ENCODE results near the gene PRKAB2.

The PRKAB2 gene, protein sequence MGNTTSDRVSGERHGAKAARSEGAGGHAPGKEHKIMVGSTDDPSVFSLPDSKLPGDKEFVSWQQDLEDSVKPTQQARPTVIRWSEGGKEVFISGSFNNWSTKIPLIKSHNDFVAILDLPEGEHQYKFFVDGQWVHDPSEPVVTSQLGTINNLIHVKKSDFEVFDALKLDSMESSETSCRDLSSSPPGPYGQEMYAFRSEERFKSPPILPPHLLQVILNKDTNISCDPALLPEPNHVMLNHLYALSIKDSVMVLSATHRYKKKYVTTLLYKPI

DNA sequence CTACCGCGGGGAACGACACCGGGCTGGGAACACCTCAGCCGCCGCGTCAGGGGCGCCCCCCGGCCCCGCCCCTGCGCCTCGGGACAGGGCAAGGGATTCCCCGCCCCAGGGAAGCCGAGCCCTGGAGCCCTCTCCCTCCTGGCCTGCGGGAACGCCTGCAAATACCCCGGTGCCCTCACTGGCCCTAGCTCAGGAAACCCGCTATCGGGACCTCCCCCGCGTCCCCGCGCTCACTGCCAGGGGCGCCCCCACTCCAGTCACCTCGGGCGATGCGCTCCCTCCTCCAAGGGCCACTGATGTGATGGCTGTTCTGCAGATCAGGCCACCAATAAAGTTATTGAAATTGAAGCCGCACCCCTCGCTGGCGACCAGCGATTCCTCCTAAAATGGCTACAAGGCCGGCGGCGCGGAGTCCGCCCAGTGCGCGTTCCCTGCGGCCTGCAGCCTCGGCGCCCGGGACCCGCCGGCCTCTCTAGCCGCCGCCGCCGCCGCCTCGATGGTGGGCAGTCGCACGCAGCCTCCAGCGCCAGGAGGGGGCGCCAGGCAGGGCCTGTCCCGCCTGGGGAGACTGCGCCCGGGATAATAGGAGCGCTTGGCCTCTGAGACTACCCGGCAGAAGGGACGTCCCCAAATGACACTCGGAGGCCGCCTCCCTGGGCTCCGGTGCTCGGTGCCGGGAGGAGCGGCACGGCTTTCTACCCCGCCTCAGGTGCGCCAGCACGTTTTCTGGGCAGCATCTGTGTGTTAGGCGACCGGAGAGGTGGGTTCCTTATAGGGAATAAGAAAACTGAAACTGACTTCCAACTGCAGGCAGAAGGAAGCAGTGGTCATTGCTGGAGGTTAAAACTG is at the start of gene PRKAB2:
PRKAB2 (minus strand) TSS at position 303 of the 849 bp plus-strand sequence. CDS start 326 bp downstream, outside the sequence.
- Mint-ChIP-seq H3K4me3 (peak within 1 kb of the TSS; percentile 94), H3K9me3 (peaks cover 3% of the 10 kb centered on the region), H3K27me3 (no peaks in the 10 kb centered on the region)

DNA sequence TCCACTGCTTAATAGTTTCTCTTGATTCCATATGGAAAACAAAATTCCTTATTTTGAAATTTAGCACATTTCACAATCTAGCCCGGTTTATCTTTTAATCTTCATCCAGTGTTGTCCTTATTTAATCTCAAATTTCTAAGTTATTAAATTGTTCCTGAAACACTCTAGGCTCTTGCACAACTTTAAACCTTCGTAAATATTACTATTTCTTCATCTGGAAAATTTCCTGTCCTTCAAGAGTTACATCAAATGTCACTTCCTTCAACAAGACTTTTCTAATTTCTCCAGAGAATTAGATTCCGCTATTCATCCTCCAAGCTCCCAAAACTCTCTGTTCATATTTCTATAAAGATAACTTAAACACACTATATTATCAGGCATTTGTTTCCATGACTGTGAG is 46.3 kb upstream of the PRKAB2 start:
- Mint-ChIP-seq H3K27ac (no peak overlapping the region), H3K36me3 (ENCODE audit: low read depth) (no peaks in the 10 kb centered on the region), H3K4me1 (ENCODE audit: low read depth) (peaks cover 2% of the 10 kb centered on the region), H3K9me3 (no peaks in the 10 kb centered on the region), H3K4me3 (no peak overlapping the region), H3K27me3 (no peaks in the 10 kb centered on the region)
- no peak for DNase-seq

More for the DNA sequence above, at the start of gene PRKAB2:
- DNase-seq = peak; percentile 95
- Mint-ChIP-seq H3K27ac (peak within 1 kb of the TSS; percentile 96), H3K36me3 (ENCODE audit: low read depth) (peaks cover 33% of the 10 kb centered on the region), H3K4me1 (ENCODE audit: low read depth) (peaks cover 41% of the 10 kb centered on the region)

DNA sequence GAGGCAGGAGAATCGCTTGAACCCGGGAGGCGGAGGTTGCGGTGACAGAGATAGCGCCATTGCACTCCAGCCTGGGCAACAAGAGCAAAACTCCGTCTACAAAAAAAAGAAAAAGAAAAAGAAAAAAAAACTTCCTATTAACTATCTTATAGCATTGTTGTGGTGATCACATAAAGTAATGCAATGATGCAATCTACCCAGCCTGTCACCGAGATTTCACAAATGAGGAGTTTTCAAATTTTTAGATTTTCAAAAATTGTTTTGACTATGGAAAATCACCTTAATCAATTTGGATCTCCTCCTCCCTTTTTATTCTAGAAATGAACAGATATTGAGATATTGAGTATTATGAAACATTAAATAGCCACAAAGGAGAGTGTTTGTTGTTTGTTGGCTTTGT is 44.9 kb upstream of the PRKAB2 start:
- H3K36me3 Mint-ChIP-seq (ENCODE audit: low read depth) = no peaks in the 10 kb centered on the region
- DNase-seq = no peak
- H3K27me3 Mint-ChIP-seq = no peaks in the 10 kb centered on the region
- H3K4me3 Mint-ChIP-seq = no peak overlapping the region
- no peak overlapping the region for H3K27ac Mint-ChIP-seq
- no peaks in the 10 kb centered on the region for H3K9me3 Mint-ChIP-seq
- H3K4me1 Mint-ChIP-seq (ENCODE audit: low read depth) = peaks cover 1% of the 10 kb centered on the region

DNA sequence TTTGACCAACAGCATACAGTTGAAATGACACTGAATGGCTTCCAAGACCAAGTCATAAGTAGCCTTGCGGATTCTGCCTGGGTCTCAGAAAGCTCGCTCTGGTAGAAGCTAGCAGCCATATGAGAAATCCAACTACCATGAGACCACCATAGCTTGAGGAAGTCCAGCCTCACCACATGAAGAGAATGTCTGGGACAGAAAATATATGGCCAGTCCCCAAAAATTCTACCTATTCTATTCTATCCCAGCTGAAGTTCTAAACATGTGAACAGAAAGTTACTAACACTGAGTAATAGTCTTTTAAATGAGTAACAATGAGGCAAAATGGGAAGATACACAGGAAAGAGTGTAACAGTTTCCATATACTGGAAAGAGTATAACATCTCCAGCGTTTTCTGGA is 43.9 kb upstream of the PRKAB2 start:
- peaks cover 1% of the 10 kb centered on the region for H3K4me1 Mint-ChIP-seq (ENCODE audit: low read depth)
- H3K36me3 Mint-ChIP-seq (ENCODE audit: low read depth) = no peaks in the 10 kb centered on the region
- DNase-seq = no peak
- no peaks in the 10 kb centered on the region for H3K27me3 Mint-ChIP-seq
- no peak overlapping the region for H3K27ac Mint-ChIP-seq
- no peaks in the 10 kb centered on the region for H3K9me3 Mint-ChIP-seq
- H3K4me3 Mint-ChIP-seq = no peak overlapping the region

DNA sequence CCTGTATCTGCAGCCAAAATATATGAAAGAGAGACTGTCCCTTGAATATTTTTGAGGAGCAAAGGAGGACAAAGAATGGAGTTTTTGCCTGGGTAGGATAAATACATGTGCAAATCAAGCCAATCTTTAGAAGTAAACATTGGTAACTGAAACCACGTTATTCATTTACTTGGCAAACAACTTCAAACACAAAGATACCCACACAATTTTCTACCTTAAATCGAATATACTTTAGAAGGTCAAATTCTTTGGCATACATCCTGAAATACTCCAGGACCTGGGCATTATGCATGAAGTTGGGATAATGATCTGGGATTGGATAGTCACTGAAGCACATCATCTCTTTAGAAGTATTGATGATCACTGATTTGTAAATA is 43.3 kb upstream of the PRKAB2 start:
- Mint-ChIP-seq H3K27me3 (no peaks in the 10 kb centered on the region), H3K27ac (no peak overlapping the region), H3K9me3 (no peaks in the 10 kb centered on the region), H3K4me1 (ENCODE audit: low read depth) (peaks cover 1% of the 10 kb centered on the region), H3K4me3 (no peak overlapping the region), H3K36me3 (ENCODE audit: low read depth) (no peaks in the 10 kb centered on the region)
- no peak for DNase-seq

DNA sequence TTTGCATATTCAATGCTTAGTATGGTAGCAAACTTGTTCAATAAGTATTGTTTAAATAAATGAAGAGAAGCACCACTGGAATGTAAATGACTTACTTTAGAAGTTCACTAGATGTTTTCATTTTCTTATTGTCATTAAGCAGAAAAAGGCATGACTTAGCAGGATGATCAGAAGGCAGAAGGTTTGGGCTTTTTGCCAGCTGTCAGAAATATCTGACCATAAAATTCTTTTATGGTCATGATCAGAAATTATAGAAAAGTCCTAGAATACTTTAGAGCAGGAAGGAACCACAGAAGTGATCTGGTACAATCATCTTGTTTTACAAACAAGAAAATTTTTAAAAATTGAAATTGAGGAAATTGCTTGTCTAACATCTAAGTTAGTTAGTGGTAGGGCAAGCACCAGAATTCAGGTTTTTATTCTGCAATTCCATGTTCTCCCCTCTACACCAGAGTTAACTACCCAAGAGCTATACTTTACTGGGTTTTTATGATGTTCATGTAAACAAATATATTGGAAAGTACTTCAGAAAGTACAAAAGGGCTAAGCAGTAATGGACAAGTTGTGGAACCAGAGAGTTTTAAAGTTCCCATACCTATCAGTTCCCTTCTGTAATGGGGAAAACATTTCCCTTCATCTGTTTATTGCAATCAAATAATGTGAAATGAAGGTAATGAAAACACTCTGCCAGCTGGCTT is 42.7 kb upstream of the PRKAB2 start:
- Mint-ChIP-seq H3K36me3 (ENCODE audit: low read depth) (no peaks in the 10 kb centered on the region), H3K27me3 (no peaks in the 10 kb centered on the region), H3K9me3 (no peaks in the 10 kb centered on the region), H3K4me1 (ENCODE audit: low read depth) (peaks cover 1% of the 10 kb centered on the region), H3K4me3 (no peak overlapping the region), H3K27ac (no peak overlapping the region)
- DNase-seq = no peak

DNA sequence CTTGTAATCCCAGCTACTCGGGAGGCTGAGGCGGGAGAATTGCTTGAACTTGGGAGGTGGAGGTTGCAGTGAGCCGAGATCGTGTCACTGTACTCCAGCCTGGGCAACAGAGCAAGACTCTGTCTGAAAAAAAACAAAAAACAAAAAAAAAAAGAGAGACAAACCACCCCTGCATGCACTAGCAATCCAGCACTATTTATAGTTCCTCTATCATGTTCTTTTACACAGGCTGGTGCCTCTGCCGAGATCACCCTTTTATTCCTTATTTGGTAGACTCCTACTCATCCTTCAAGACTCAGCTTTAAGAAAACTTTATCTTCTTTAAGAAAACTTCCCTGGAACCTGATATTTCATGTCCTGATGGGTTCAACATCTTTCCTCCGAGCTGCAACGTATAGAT is 42.1 kb upstream of the PRKAB2 start:
- Mint-ChIP-seq H3K9me3 (no peaks in the 10 kb centered on the region), H3K4me1 (ENCODE audit: low read depth) (peaks cover 1% of the 10 kb centered on the region), H3K27ac (no peak overlapping the region), H3K4me3 (no peak overlapping the region), H3K27me3 (no peaks in the 10 kb centered on the region), H3K36me3 (ENCODE audit: low read depth) (no peaks in the 10 kb centered on the region)
- no peak for DNase-seq

DNA sequence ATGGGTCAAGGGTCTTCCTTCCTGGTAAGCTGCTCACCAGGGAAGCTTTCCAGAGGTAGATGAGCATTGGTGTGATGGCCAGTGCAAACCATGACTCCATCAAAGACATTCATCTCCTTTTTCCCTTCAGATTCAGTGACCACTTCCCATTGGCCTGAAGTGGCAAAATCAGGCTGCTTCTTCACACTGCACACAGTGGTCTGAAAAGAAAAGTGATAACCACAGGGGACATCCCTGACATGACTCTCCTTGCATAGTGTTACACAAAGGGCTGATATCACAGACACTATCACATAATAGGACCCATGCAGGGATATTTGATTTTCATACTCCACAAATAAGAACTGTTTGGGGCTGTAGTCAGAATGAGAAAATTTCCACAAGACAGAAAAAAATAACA is 41.0 kb upstream of the PRKAB2 start:
- Mint-ChIP-seq H3K27ac (no peak overlapping the region), H3K36me3 (ENCODE audit: low read depth) (no peaks in the 10 kb centered on the region), H3K27me3 (no peaks in the 10 kb centered on the region), H3K4me3 (no peak overlapping the region), H3K9me3 (no peaks in the 10 kb centered on the region), H3K4me1 (ENCODE audit: low read depth) (peaks cover 1% of the 10 kb centered on the region)
- DNase-seq = no peak

DNA sequence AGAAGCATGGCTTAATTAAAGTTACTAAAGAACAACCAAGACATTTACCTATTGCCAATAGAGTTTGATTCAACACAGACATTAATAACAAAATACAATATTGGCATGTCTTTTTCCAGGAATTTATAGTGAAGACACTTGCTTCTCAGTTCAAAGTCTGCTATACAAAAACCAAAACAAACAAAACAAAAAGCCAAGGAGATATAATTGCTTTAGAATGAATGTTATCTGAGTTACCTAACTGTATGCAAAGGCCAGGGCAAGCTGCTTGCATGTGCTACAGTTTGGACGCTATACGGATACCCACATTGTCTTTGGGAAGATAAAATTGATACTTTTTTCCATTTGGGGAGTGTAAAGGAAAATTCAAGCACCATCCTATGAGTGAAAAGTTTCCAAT is 39.3 kb upstream of the PRKAB2 start:
- no peaks in the 10 kb centered on the region for H3K27me3 Mint-ChIP-seq
- no peaks in the 10 kb centered on the region for H3K36me3 Mint-ChIP-seq (ENCODE audit: low read depth)
- peaks cover 1% of the 10 kb centered on the region for H3K4me1 Mint-ChIP-seq (ENCODE audit: low read depth)
- no peaks in the 10 kb centered on the region for H3K9me3 Mint-ChIP-seq
- no peak for DNase-seq
- H3K4me3 Mint-ChIP-seq = no peak overlapping the region
- H3K27ac Mint-ChIP-seq = no peak overlapping the region

DNA sequence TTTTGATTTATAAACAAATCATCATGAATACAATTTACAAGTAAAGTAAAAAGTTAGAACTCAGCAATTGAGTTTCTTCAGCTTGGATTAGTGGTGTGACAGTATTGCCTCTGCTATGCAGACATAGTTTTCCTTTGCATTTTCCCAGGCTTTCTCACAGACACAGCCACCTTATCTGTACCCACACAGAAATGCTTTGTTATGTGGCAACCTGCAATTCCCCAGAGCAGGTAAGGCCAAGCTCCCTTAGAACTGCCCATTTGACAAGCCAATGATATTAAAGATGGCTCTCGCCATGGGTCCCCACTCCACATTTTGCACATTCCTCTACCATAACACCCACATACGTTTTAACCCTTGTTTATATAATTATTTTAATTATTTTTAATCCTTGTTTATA is 38.7 kb upstream of the PRKAB2 start:
- no peaks in the 10 kb centered on the region for H3K36me3 Mint-ChIP-seq (ENCODE audit: low read depth)
- DNase-seq = no peak
- no peaks in the 10 kb centered on the region for H3K27me3 Mint-ChIP-seq

DNA sequence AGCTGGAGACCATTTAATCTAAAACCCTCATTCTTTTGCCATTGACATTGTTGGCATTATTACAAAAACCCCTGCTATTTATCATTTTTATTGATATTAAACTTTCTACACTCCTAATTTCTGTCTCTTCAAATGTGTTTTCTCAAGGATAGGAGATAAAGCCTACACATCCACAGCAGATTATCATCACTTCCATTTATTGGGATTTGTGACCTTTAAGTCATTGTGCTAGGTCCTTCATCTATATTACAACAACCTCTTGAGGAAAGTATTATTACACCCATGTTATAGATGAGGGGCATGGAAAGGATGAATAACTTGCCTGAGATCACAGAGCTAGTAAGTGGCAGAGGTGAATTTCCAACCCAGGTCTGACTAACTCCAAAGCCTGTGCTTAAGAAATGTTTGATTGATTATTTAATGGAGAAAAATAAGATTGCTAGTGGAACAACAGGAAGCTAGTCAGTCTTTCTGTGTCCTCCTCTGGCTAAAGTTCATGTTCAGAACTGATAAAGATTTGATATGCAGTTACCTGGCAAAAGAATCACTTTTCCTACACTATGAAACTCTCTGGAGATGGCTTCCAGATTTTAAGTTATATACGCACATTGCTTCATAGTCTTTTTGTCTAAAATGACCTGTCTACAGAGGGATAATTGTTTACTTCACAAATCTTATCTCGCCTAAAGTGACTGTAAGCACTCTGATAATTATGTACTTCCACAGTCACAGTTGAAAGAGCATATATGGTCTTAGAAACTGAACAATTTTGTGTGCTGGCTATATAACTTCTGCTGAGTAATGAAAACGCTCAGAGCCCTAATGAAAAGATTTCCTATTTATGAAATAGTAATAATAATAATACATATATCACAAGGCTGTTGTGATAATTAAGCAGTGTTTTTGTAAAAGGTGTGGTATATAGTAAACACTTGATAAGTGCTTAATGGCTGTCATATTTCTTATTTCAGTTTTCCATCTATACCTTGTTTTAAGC is 37.9 kb upstream of the PRKAB2 start:
- Mint-ChIP-seq H3K36me3 (ENCODE audit: low read depth) (no peaks in the 10 kb centered on the region), H3K4me3 (no peak overlapping the region), H3K9me3 (no peaks in the 10 kb centered on the region), H3K4me1 (ENCODE audit: low read depth) (no peaks in the 10 kb centered on the region), H3K27me3 (no peaks in the 10 kb centered on the region), H3K27ac (no peak overlapping the region)
- DNase-seq = no peak

More for the DNA sequence above, 38.7 kb upstream of the PRKAB2 start:
- H3K4me1 Mint-ChIP-seq (ENCODE audit: low read depth) = no peaks in the 10 kb centered on the region
- H3K27ac Mint-ChIP-seq = no peak overlapping the region
- H3K9me3 Mint-ChIP-seq = no peaks in the 10 kb centered on the region
- H3K4me3 Mint-ChIP-seq = no peak overlapping the region

DNA sequence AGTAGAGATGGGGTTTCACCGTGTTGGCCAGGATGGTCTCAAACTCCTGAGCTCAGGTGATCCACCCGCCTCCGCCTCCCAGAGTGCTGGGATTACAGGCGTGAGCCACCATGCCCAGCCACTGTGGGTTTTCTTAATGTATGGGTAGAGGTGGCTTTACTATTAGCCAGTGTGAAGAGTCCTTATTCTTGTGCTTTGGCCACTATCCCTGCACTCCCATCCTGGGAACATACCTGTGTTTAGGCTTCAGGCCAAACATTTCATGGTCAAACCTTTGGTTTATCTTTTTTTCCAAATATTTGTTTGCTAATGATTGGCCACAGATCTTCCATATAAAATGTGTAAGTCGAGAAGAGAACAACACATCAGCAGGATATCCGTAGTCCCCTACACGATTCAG is 36.3 kb upstream of the PRKAB2 start:
- no peaks in the 10 kb centered on the region for H3K9me3 Mint-ChIP-seq
- no peaks in the 10 kb centered on the region for H3K36me3 Mint-ChIP-seq (ENCODE audit: low read depth)

DNA sequence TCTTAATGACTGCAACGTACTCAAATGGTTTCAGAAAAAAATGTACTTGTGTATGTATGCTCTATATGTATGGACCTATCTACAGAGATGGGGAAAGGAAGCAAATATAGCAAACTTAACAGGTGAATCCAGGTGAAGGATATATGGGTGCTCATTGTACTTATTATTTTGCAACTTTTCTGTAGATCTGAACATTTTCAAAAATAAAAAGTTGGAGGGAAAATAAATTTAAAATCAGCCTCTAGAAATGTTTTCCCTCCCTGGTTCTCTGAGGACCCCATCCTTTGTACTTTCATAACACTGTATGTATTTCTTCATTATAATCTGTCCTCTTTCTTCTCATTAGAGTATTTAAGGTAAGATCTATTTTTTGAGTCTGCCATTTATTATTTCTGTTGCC is 34.9 kb upstream of the PRKAB2 start:
- no peaks in the 10 kb centered on the region for H3K9me3 Mint-ChIP-seq
- no peaks in the 10 kb centered on the region for H3K27me3 Mint-ChIP-seq
- no peak overlapping the region for H3K4me3 Mint-ChIP-seq
- H3K27ac Mint-ChIP-seq = no peak overlapping the region
- H3K36me3 Mint-ChIP-seq (ENCODE audit: low read depth) = no peaks in the 10 kb centered on the region
- no peaks in the 10 kb centered on the region for H3K4me1 Mint-ChIP-seq (ENCODE audit: low read depth)
- no peak for DNase-seq

More for the DNA sequence above, 36.3 kb upstream of the PRKAB2 start:
- Mint-ChIP-seq H3K4me3 (no peak overlapping the region), H3K27me3 (no peaks in the 10 kb centered on the region), H3K27ac (no peak overlapping the region), H3K4me1 (ENCODE audit: low read depth) (no peaks in the 10 kb centered on the region)
- no peak for DNase-seq

DNA sequence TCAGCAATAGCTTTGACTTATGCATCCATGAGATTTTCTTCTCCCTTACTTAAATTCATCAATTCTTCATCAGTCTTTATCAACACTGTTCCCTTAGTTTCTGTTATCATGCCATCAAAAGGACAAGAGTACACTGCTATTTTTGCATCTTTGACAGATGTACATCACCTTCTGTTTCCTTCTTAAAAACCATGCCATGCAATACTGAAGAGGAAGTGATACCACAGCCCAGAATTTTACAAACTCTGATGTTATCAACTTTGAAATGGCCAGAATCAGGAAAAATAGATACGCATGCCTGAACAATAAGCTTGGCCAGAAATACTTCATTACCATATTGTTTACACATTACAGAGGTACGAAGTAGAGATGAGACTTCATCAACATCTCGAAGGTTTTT is 31.8 kb upstream of the PRKAB2 start:
- Mint-ChIP-seq H3K9me3 (no peaks in the 10 kb centered on the region), H3K27me3 (no peaks in the 10 kb centered on the region), H3K36me3 (ENCODE audit: low read depth) (no peaks in the 10 kb centered on the region), H3K4me1 (ENCODE audit: low read depth) (peaks cover 5% of the 10 kb centered on the region), H3K4me3 (no peak overlapping the region), H3K27ac (no peak overlapping the region)
- DNase-seq = no peak
